IMR-90 (cell line): ENCODE data around the gene PFKP. TPM values are rescaled to one million over a fixed set of nuclear protein-coding genes. Genes with fewer than 3 reads are reported as not detected.

Experiments
- ATAC-seq: fragments of 200-7000 bp; cut with Tn5 transposase; 2 replicates; pipeline ENCODE4 v1.9.1; 2020; ENCODE audit warnings: low read depth, mild to moderate bottlenecking, moderate library complexity
- BruUV-seq: library from RNA; stranded (reverse); fragments of 400-500 nt; replicated peaks from 2 replicates; lab custom pipeline; 2021; lab: Mats Ljungman, UMichigan
- CTCF ChIA-PET: fragments of 300-600 bp; formaldehyde crosslinking; extraction: SDS; loops from one replicate; lab custom pipeline; 2021; ENCODE audit warnings: antibody characterized with exemption; lab: Yijun Ruan, JAX
- POLR2A ChIA-PET: fragments of 300-600 bp; sonication (Branson Sonifier 250); formaldehyde crosslinking; loops from one replicate; lab custom pipeline; 2022; ENCODE audit warnings: antibody characterized with exemption; ENCODE audit not compliant: unreplicated experiment; lab: Charles Lee
- DNase-seq: peaks from one replicate; pipeline ENCODE4 v3.0.0; 2013
- H2AFZ ChIP-seq: replicated peaks from 2 replicates; pipeline ENCODE3; 2013; ENCODE audit warnings: low read length, mild to moderate bottlenecking; ENCODE audit not compliant: poor library complexity
- H2AK5ac ChIP-seq: 2 replicates; pipeline ENCODE4 v1.6.1; 2013; ENCODE audit warnings: low read depth, low read length, inconsistent platforms
- H2AK9ac ChIP-seq: replicated peaks from 2 replicates; pipeline ENCODE3; 2013; ENCODE audit warnings: mild to moderate bottlenecking, low read depth, low read length, moderate library complexity; ENCODE audit not compliant: poor library complexity
- H2BK120ac ChIP-seq: 2 replicates; pipeline ENCODE4 v1.6.1; 2013; ENCODE audit warnings: low read depth, low read length, inconsistent platforms
- H2BK15ac ChIP-seq: 3 replicates; pipeline ENCODE4 v1.6.1; 2013; ENCODE audit warnings: low read depth, low read length, inconsistent platforms
- H2BK20ac ChIP-seq: 2 replicates; pipeline ENCODE4 v1.6.1; 2013; ENCODE audit warnings: low read depth, mild to moderate bottlenecking, inconsistent platforms, low read length, moderate library complexity
- H2BK5ac ChIP-seq: 2 replicates; pipeline ENCODE4 v1.6.1; 2013; ENCODE audit warnings: mild to moderate bottlenecking, low read depth, low read length, inconsistent platforms; ENCODE audit not compliant: poor library complexity, severe bottlenecking
- H3K14ac ChIP-seq: replicated peaks from 2 replicates; pipeline ENCODE4 v1.6.1; 2013; ENCODE audit warnings: low read depth, low read length, inconsistent platforms
- H3K18ac ChIP-seq: 2 replicates; pipeline ENCODE4 v1.6.1; 2013; ENCODE audit warnings: low read depth, low read length, control low read depth
- H3K23ac ChIP-seq: 2 replicates; pipeline ENCODE4 v1.6.1; 2013; ENCODE audit warnings: low read depth, low read length, inconsistent platforms
- H3K27ac ChIP-seq: 2 replicates; pipeline ENCODE4 v1.5.1; 2013; ENCODE audit warnings: mild to moderate bottlenecking, control low read depth, low read length; ENCODE audit not compliant: insufficient read depth
- H3K27me3 ChIP-seq: 2 replicates; pipeline ENCODE4 v1.6.1; 2013; ENCODE audit warnings: low read length; ENCODE audit not compliant: control insufficient read depth, insufficient read depth
- H3K36me3 ChIP-seq: 2 replicates; pipeline ENCODE4 v1.6.1; 2013; ENCODE audit warnings: low read length, mixed read lengths; ENCODE audit not compliant: control insufficient read depth, insufficient read depth
- H3K4ac ChIP-seq: 2 replicates; pipeline ENCODE4 v1.6.1; 2013; ENCODE audit warnings: low read depth, low read length, inconsistent platforms
- H3K4me1 ChIP-seq: 2 replicates; pipeline ENCODE4 v1.6.1; 2013; ENCODE audit warnings: low read length, mixed read lengths; ENCODE audit not compliant: control insufficient read depth, insufficient read depth
- H3K4me2 ChIP-seq: 2 replicates; pipeline ENCODE4 v1.6.1; 2013; ENCODE audit warnings: low read depth, mild to moderate bottlenecking, control low read depth, low read length, moderate library complexity
- H3K4me3 ChIP-seq: 2 replicates; pipeline ENCODE4 v1.5.1; 2013; ENCODE audit warnings: low read depth, mild to moderate bottlenecking, control low read depth, low read length, moderate library complexity; ENCODE audit not compliant: insufficient read depth
- H3K56ac ChIP-seq: 2 replicates; pipeline ENCODE4 v1.6.1; 2013; ENCODE audit warnings: low read length, inconsistent platforms; ENCODE audit not compliant: insufficient read depth; ENCODE audit errors: extremely low read depth
- H3K79me1 ChIP-seq, 2 experiments: 2 replicates each; pipeline ENCODE4 v1.6.1; 2013; ENCODE audit warnings: low read length in 2 of 2, inconsistent platforms in 1 of 2, low read depth in 1 of 2
- H3K9ac ChIP-seq: 2 replicates; pipeline ENCODE4 v1.6.1; 2013; ENCODE audit warnings: low read depth, low read length, control low read depth
- H3K9me1 ChIP-seq: 2 replicates; pipeline ENCODE4 v1.6.1; 2013; ENCODE audit warnings: low read length, inconsistent platforms; ENCODE audit not compliant: insufficient read depth
- H3K9me3 ChIP-seq: 2 replicates; pipeline ENCODE4 v1.6.1; 2013; ENCODE audit warnings: low read length; ENCODE audit not compliant: control insufficient read depth, insufficient read depth
- H4K20me1 ChIP-seq: 2 replicates; pipeline ENCODE4 v1.6.1; 2013; ENCODE audit warnings: low read length, inconsistent platforms; ENCODE audit not compliant: insufficient read depth
- H4K5ac ChIP-seq: 2 replicates; pipeline ENCODE4 v1.6.1; 2013; ENCODE audit warnings: mild to moderate bottlenecking, low read depth, low read length, control low read depth
- H4K8ac ChIP-seq, 2 experiments: 2 replicates each; pipeline ENCODE4 v1.6.1; 2013; ENCODE audit warnings: low read depth in 2 of 2, low read length in 2 of 2, control low read depth in 1 of 2, inconsistent platforms in 1 of 2
- H4K91ac ChIP-seq: 2 replicates; pipeline ENCODE4 v1.6.1; 2013; ENCODE audit warnings: low read depth, low read length, inconsistent platforms; ENCODE audit not compliant: insufficient read depth
- BHLHE40 ChIP-seq: fragments of 150-350 bp; IDR thresholded peaks from 2 replicates; pipeline ENCODE4 v1.6.1; 2016; ENCODE audit warnings: mild to moderate bottlenecking, low read depth, low read length
- RFX5 ChIP-seq: IDR thresholded peaks from 2 replicates; pipeline ENCODE4 v1.8.0; 2012; ENCODE audit warnings: low read depth, mild to moderate bottlenecking, low read length, moderate library complexity
- WGBS, 2 experiments: methylation state at CpG; one replicate each; pipeline versions ENCODE4 v1.1.5 to v1.1.7; 2013; ENCODE audit warnings: missing lambda C conversion rate in 2 of 2; ENCODE audit not compliant: insufficient read length in 1 of 2; ENCODE audit errors: extremely low coverage in 2 of 2; 5-methylcytosine and 5-hydroxymethylcytosine counted together
- dilution Hi-C: fragments of 300-500 bp; cut with HindIII; formaldehyde crosslinking; loops from one replicate; pipeline ENCODE4 v1.14.3; 2018; ENCODE audit warnings: low sequenced_read_pairs; ENCODE audit not compliant: unreplicated experiment
- in situ Hi-C: fragments of 300-500 bp; cut with MboI; formaldehyde crosslinking; loops from 3 replicates; pipeline ENCODE4 v1.14.3; 2019; ENCODE audit warnings: low sequenced_read_pairs, inconsistent platforms, mixed read lengths
- intact Hi-C: fragments of 100-400 bp; cut with micrococcal nuclease; formaldehyde crosslinking; loops from 2 replicates; pipeline ENCODE4 v1.10.0; 2022
- polyA plus RNA-seq, 3 experiments: library from polyadenylated mRNA; depleted of rRNA; stranded (reverse); fragments of >200 nt; gene quantifications; 2 replicates each; pipeline ENCODE4 v1.2.3, GENCODE V29; 2012; ENCODE audit warnings: low replicate concordance in 1 of 3
- total RNA-seq: library from RNA; depleted of rRNA; stranded (reverse); fragments of >200 nt; gene quantifications from 2 replicates; pipeline ENCODE4 v1.2.3, GENCODE V29; 2012

Gene PFKP
- total and polyA plus RNA-seq, 2 of the 4 experiments (the other 2 are of a cell fraction) = 223 to 294 TPM

GRCh38 chr10:3048119-3049019, 19.0 kb upstream of the PFKP start:
- H3K36me3 ChIP-seq = no peaks in the 10 kb centered on the region
- H3K4me1 ChIP-seq = peaks cover 31% of the 10 kb centered on the region
- peaks cover 0 to 14% of the 10 kb centered on the region in 2 experiments; a peak in 3 of 4 replicates for H3K79me1 ChIP-seq
- peak overlapping the region; percentile 97 for H2BK5ac ChIP-seq
- CTCF ChIA-PET = interaction anchor here (0.5 kb wide), 1 partner anchor 120 kb away, joined by 3 read pairs; no protein-coding TSS in a partner anchor
- DNase-seq = peak; percentile 79
- POLR2A ChIA-PET = interaction anchor here (0.6 kb wide), 1 partner anchor 9 kb away, joined by 3 read pairs; no protein-coding TSS in a partner anchor
- peak overlapping the region; percentile 87; the same call in 1 of the 2 replicates for H3K23ac ChIP-seq
- no CpG with 5 or more reads among the region's 17 CpGs for WGBS, 2 experiments
- TF ChIP-seq RFX5 (no peak), BHLHE40 (peak; percentile 75)
- H3K4ac ChIP-seq = peak overlapping the region; percentile 99
- peak overlapping the region; percentile 98 for H2AK9ac ChIP-seq
- H3K14ac ChIP-seq = peak overlapping the region; percentile 94
- peak overlapping the region; percentile 95; the same call in 2 of the 3 replicates for H2BK15ac ChIP-seq
- H3K9ac ChIP-seq = peak overlapping the region; percentile 71
- H3K9me1 ChIP-seq = peaks cover 22% of the 10 kb centered on the region
- peak overlapping the region; percentile 99 for H4K91ac ChIP-seq
- peak overlapping the region; percentile 20; the same call in 1 of the 2 replicates for H3K4me2 ChIP-seq
- no peak overlapping the region for H3K4me3 ChIP-seq
- peak overlapping the region; percentile 95 to 96; a peak in 3 of 4 replicates for H4K8ac ChIP-seq
- dilution Hi-C loops = loop anchor here (25.0 kb wide), 1 partner anchor 111 kb away; no protein-coding TSS in a partner anchor
- H4K5ac ChIP-seq = peak overlapping the region; percentile 98
- H3K27ac ChIP-seq = peak overlapping the region; percentile 90
- H3K9me3 ChIP-seq = no peaks in the 10 kb centered on the region
- peak; percentile 21 for ATAC-seq
- intact Hi-C loops = loop anchor here (2.0 kb wide), 1 partner anchor 18 kb away; the partner anchor contains the start of gene PFKP
- H3K18ac ChIP-seq = peak overlapping the region; percentile 95
- in situ Hi-C loops = loop anchor here (10.0 kb wide), 1 partner anchor 1934 kb away; no protein-coding TSS in a partner anchor
- peak overlapping the region; percentile 99 for H2BK20ac ChIP-seq
- H3K56ac ChIP-seq = peak overlapping the region; percentile 80; the same call in 1 of the 2 replicates
- H3K27me3 ChIP-seq = no peaks in the 10 kb centered on the region
- peak overlapping the region; percentile 100 for H2BK120ac ChIP-seq
- peak overlapping the region; percentile 90 for H2AFZ ChIP-seq
- H2AK5ac ChIP-seq = peak overlapping the region; percentile 99
- no TSS peak for BruUV-seq
- H4K20me1 ChIP-seq = no peaks in the 10 kb centered on the region
